Endodermal cell (in vitro differentiated cells): Measurements from ENCODE around the gene TXNDC9. TPM values are rescaled to one million over a fixed set of nuclear protein-coding genes. Genes with fewer than 3 reads are reported as not detected.
"Not testable (repeated sequence)": the region's sequence is repeated elsewhere in the genome, so short reads cannot be mapped to it uniquely, and the experiment has no call there.

Experiments used
- DNase-seq: peaks from one replicate; pipeline ENCODE4 v3.0.0-alpha.2; 2017
- H3K27ac ChIP-seq: 2 replicates; pipeline ENCODE4 v1.5.1; 2013; ENCODE audit warnings: mild to moderate bottlenecking, low read depth, low read length, moderate library complexity
- H3K27me3 ChIP-seq: 2 replicates; pipeline ENCODE4 v1.6.1; 2013; ENCODE audit warnings: mild to moderate bottlenecking, low read length, moderate library complexity; ENCODE audit not compliant: insufficient read depth, control insufficient read depth, poor library complexity, severe bottlenecking
- H3K36me3 ChIP-seq: 2 replicates; pipeline ENCODE4 v1.7.0; 2013; ENCODE audit warnings: mild to moderate bottlenecking, low read length, moderate library complexity; ENCODE audit not compliant: control insufficient read depth, insufficient read depth
- H3K4me1 ChIP-seq: one replicate; pipeline ENCODE4 v1.7.0; 2013; ENCODE audit warnings: low read length; ENCODE audit not compliant: control insufficient read depth, insufficient read depth
- H3K4me3 ChIP-seq: 2 replicates; pipeline ENCODE4 v1.5.1; 2013; ENCODE audit warnings: mild to moderate bottlenecking, low read length, moderate library complexity
- H3K9ac ChIP-seq: 2 replicates; pipeline ENCODE4 v1.6.1; 2013; ENCODE audit warnings: mild to moderate bottlenecking, low read length, moderate library complexity; ENCODE audit not compliant: poor library complexity, severe bottlenecking; ENCODE audit errors: extremely low read depth
- H3K9me3 ChIP-seq: 2 replicates; pipeline ENCODE4 v1.6.1; 2013; ENCODE audit warnings: mild to moderate bottlenecking, low read length, moderate library complexity; ENCODE audit not compliant: control insufficient read depth
- H3K27ac Mint-ChIP-seq: 2 replicates; pipeline ENCODE4 v1.8.0; 2020; ENCODE audit warnings: mixed read lengths
- H3K27me3 Mint-ChIP-seq: 2 replicates; pipeline ENCODE4 v1.8.0; 2021; ENCODE audit warnings: mild to moderate bottlenecking, mixed read lengths; ENCODE audit not compliant: insufficient read depth
- H3K36me3 Mint-ChIP-seq: 2 replicates; pipeline ENCODE4 v1.8.0; 2020; ENCODE audit warnings: low read depth, mixed read lengths
- H3K4me1 Mint-ChIP-seq: 2 replicates; pipeline ENCODE4 v1.8.0; 2020; ENCODE audit warnings: mixed read lengths
- H3K4me3 Mint-ChIP-seq: 2 replicates; pipeline ENCODE4 v1.8.0; 2020; ENCODE audit warnings: mild to moderate bottlenecking, moderate library complexity, mixed read lengths
- H3K9me3 Mint-ChIP-seq: 2 replicates; pipeline ENCODE4 v1.8.0; 2020; ENCODE audit warnings: mild to moderate bottlenecking, mixed read lengths
- CTCF ChIP-seq: fragments of 200-600 bp; sonication (generic); conservative IDR thresholded peaks from 2 replicates; pipeline ENCODE4 v1.5.0; 2021; ENCODE audit warnings: antibody characterized with exemption, mild to moderate bottlenecking
- WGBS, 2 experiments: methylation state at CpG; one replicate each; pipeline versions ENCODE4 v1.1.5 to v1.1.7; 2013; ENCODE audit warnings: missing lambda C conversion rate in 2 of 2, mixed read lengths in 1 of 2; ENCODE audit not compliant: insufficient coverage in 1 of 2, insufficient read length in 1 of 2; 5-methylcytosine and 5-hydroxymethylcytosine counted together
- total RNA-seq, 2 donors: library from RNA; stranded (reverse); fragmentation: NEBNext Ultra II Directional in 1 of 2; extraction: Animal tissue kit (Norgen Biotek cat#: 25700) in 1 of 2; gene quantifications; 2 replicates in 1 of 2; 3 replicates in 1 of 2; pipeline ENCODE4 v1.2.1, GENCODE V29; 2021

TXNDC9 gene
- total RNA-seq, 2 donors from 2014 or later, result 32.7 to 32.8 TPM

GRCh38 chr2:99356853-99357252 is 20.7 kb upstream of the TXNDC9 start:
- TF ChIP-seq CTCF, result no peak
- Histone ChIP-seq H3K27me3 (no peaks in the 10 kb centered on the region), H3K4me3 (no peak overlapping the region), H3K9me3 (no peaks in the 10 kb centered on the region), H3K27ac (no peak overlapping the region), H3K36me3 (peaks cover 21% of the 10 kb centered on the region), H3K9ac (no peak overlapping the region), H3K4me1 (no peaks in the 10 kb centered on the region)
- Mint-ChIP-seq H3K27ac (peak overlapping the region; percentile 46), H3K4me3 (no peak overlapping the region), H3K36me3 (peaks cover 15% of the 10 kb centered on the region), H3K4me1 (peaks cover 9% of the 10 kb centered on the region), H3K9me3 (no peaks in the 10 kb centered on the region), H3K27me3 (no peaks in the 10 kb centered on the region)
- DNase-seq, result no peak

GRCh38 chr2:99354825-99355224 is 18.7 kb upstream of the TXNDC9 start:
- not testable (repeated sequence) for H3K4me3 ChIP-seq, H3K4me1 Mint-ChIP-seq, H3K36me3 ChIP-seq, H3K27me3 Mint-ChIP-seq, H3K9ac ChIP-seq, H3K36me3 Mint-ChIP-seq, H3K27ac ChIP-seq, H3K4me3 Mint-ChIP-seq, H3K9me3 ChIP-seq, DNase-seq, H3K9me3 Mint-ChIP-seq, H3K27ac Mint-ChIP-seq, H3K27me3 ChIP-seq, H3K4me1 ChIP-seq
- WGBS, 2 experiments, result 92 to 98% methylated on average over 7 to 8 of the region's 8 CpGs

- H3K27ac ChIP-seq, result no peak overlapping the region
- H3K4me1 ChIP-seq, result no peaks in the 10 kb centered on the region
- DNase-seq, result no peak
- TF ChIP-seq CTCF, result no peak
- H3K9me3 ChIP-seq, result no peaks in the 10 kb centered on the region
- H3K4me3 ChIP-seq, result no peak overlapping the region
- no peak overlapping the region for H3K9ac ChIP-seq
- Mint-ChIP-seq H3K36me3 (peaks cover 2% of the 10 kb centered on the region), H3K27ac (no peak overlapping the region), H3K4me3 (no peak overlapping the region), H3K27me3 (no peaks in the 10 kb centered on the region), H3K9me3 (no peaks in the 10 kb centered on the region), H3K4me1 (peaks cover 11% of the 10 kb centered on the region)
- WGBS, 2 experiments, result 100% methylated on average over 1 of the region's 1 CpG; no CpG with 5 or more reads in 1 of the 2 experiments
- H3K36me3 ChIP-seq, result no peaks in the 10 kb centered on the region
- H3K27me3 ChIP-seq, result no peaks in the 10 kb centered on the region
Measured at GRCh38 chr2:99354070-99354469, 17.9 kb upstream of the TXNDC9 start.

DNA sequence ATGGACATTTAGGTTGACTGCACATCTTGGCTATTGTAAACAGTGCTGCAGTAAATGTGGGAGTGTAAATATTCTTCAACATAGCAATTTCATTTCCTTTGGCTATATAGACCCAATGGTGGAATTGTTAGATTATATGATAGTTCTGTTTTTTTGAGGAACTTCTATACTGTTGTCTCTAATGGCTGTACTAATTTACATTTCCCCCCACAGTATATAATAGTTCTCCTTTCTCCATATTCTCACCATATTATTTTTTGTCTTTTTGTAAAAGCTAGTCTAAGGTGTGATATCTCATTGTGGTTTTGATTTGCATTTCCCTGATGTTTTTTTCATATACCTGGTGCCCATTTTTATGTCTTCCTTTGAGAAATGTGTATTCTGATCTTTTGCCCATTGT is 14.1 kb upstream of the TXNDC9 start:
- H3K36me3 Mint-ChIP-seq, result peaks cover 2% of the 10 kb centered on the region
- Histone ChIP-seq H3K36me3 (no peaks in the 10 kb centered on the region), H3K9ac (no peak overlapping the region), H3K4me1 (no peaks in the 10 kb centered on the region), H3K27me3 (no peaks in the 10 kb centered on the region), H3K4me3 (no peak overlapping the region), H3K27ac (no peak overlapping the region), H3K9me3 (no peaks in the 10 kb centered on the region)
- no peak overlapping the region for H3K4me3 Mint-ChIP-seq
- H3K27ac Mint-ChIP-seq, result no peak overlapping the region
- H3K4me1 Mint-ChIP-seq, result peaks cover 2% of the 10 kb centered on the region
- H3K9me3 Mint-ChIP-seq, result no peaks in the 10 kb centered on the region
- no peak for DNase-seq
- TF ChIP-seq CTCF, result no peak
- no peaks in the 10 kb centered on the region for H3K27me3 Mint-ChIP-seq
